Thoracic aorta (tissue), 2 donors: ENCODE measurements around the gene CSTF3. TPM values are rescaled to one million over a fixed set of nuclear protein-coding genes. Genes with fewer than 3 reads are reported as not detected.

ENCODE experiments used
- ATAC-seq: fragments of 150-250 bp; one replicate; pipeline ENCODE4 v1.8.0; 2017; ENCODE audit warnings: low read depth; ENCODE audit not compliant: insufficient number of reproducible peaks, low FRiP score
- DNase-seq: peaks from one replicate; pipeline ENCODE4 v3.0.0-alpha.2; 2020; ENCODE audit warnings: low spot score
- H3K27ac ChIP-seq, 2 donors: fragments of 200-600 bp; sonication (generic); 1 replicate in 1 of 2; 2 replicates in 1 of 2; pipeline ENCODE4 v1.5.1; 2016; ENCODE audit warnings: mild to moderate bottlenecking in 2 of 2, moderate library complexity in 2 of 2
- H3K27me3 ChIP-seq: fragments of 200-600 bp; sonication (generic); replicated peaks from 2 replicates; pipeline ENCODE4 v1.6.0; 2016; ENCODE audit warnings: mild to moderate bottlenecking; ENCODE audit not compliant: insufficient read depth
- H3K36me3 ChIP-seq: fragments of 200-600 bp; sonication (generic); one replicate; pipeline ENCODE4 v1.5.1; 2016
- H3K4me1 ChIP-seq, 2 donors: fragments of 200-600 bp; sonication (generic); 1 replicate in 1 of 2; 2 replicates in 1 of 2; pipeline versions ENCODE4 v1.5.1 to v1.6.0; 2016; ENCODE audit warnings: low read depth in 2 of 2, mild to moderate bottlenecking in 1 of 2; ENCODE audit not compliant: control insufficient read depth in 1 of 2
- H3K4me3 ChIP-seq: fragments of 200-600 bp; sonication (generic); 2 replicates; pipeline ENCODE4 v1.5.1; 2016; ENCODE audit warnings: mild to moderate bottlenecking
- H3K9me3 ChIP-seq: fragments of 200-600 bp; sonication (generic); 2 replicates; pipeline ENCODE4 v1.5.1; 2016
- CTCF ChIP-seq: fragments of 200-600 bp; sonication (generic); IDR thresholded peaks from one replicate; pipeline ENCODE4 v1.5.1; 2019; ENCODE audit warnings: antibody characterized with exemption
- total RNA-seq, 2 donors: library from RNA; depleted of rRNA; stranded (reverse); fragments of >200 nt; gene quantifications; one replicate each; pipeline versions ENCODE4 v1.1.0 to v1.2.3, GENCODE V29; 2016

CSTF3 gene
- total RNA-seq, 2 donors from 2014 or later: 11.1 to 29.3 TPM

- ATAC-seq: no peak
Measured at GRCh38 chr11:33151399-33151798, 9.9 kb downstream of the CSTF3 start.

GRCh38 chr11:33147559-33147958 lies 13.7 kb downstream of the CSTF3 start:
- DNase-seq: no peak

More at GRCh38 chr11:33151399-33151798, 9.9 kb downstream of the CSTF3 start:
- DNase-seq: no peak
- TF ChIP-seq CTCF: no peak
- Histone ChIP-seq H3K4me3 (no peak overlapping the region), H3K27me3 (no peaks in the 10 kb centered on the region), H3K36me3 (no peaks in the 10 kb centered on the region), H3K27ac (no peak overlapping the region), H3K4me1 (no peaks in the 10 kb centered on the region), H3K9me3 (no peaks in the 10 kb centered on the region)

GRCh38 chr11:33135768-33136443 lies 25.4 kb downstream of the CSTF3 start:
- H3K36me3 ChIP-seq: no peaks in the 10 kb centered on the region
- no peaks in the 10 kb centered on the region for H3K27me3 ChIP-seq
- H3K4me1 ChIP-seq: no peaks in the 10 kb centered on the region
- ATAC-seq: no peak
- no peak overlapping the region for H3K27ac ChIP-seq
- no peak for TF ChIP-seq CTCF
- no peaks in the 10 kb centered on the region for H3K9me3 ChIP-seq
- DNase-seq: no peak
- H3K4me3 ChIP-seq: no peak overlapping the region

More at GRCh38 chr11:33147559-33147958, 13.7 kb downstream of the CSTF3 start:
- Histone ChIP-seq H3K27ac (no peak overlapping the region), H3K36me3 (no peaks in the 10 kb centered on the region), H3K4me1 (no peaks in the 10 kb centered on the region), H3K4me3 (no peak overlapping the region), H3K9me3 (no peaks in the 10 kb centered on the region), H3K27me3 (no peaks in the 10 kb centered on the region)
- ATAC-seq: no peak
- TF ChIP-seq CTCF: no peak

GRCh38 chr11:33135216-33135615 lies 26.1 kb downstream of the CSTF3 start:
- no peaks in the 10 kb centered on the region for H3K9me3 ChIP-seq

GRCh38 chr11:33134276-33134675 lies 27.0 kb downstream of the CSTF3 start:
- no peaks in the 10 kb centered on the region for H3K9me3 ChIP-seq
- H3K36me3 ChIP-seq: no peaks in the 10 kb centered on the region
- no peak overlapping the region for H3K27ac ChIP-seq
- H3K4me1 ChIP-seq: no peaks in the 10 kb centered on the region
- H3K4me3 ChIP-seq: no peak overlapping the region
- no peak for DNase-seq
- no peaks in the 10 kb centered on the region for H3K27me3 ChIP-seq
- no peak for ATAC-seq
- no peak for TF ChIP-seq CTCF

More at GRCh38 chr11:33135216-33135615, 26.1 kb downstream of the CSTF3 start:
- H3K36me3 ChIP-seq: no peaks in the 10 kb centered on the region
- no peak for TF ChIP-seq CTCF
- no peaks in the 10 kb centered on the region for H3K4me1 ChIP-seq
- no peak overlapping the region for H3K4me3 ChIP-seq
- no peaks in the 10 kb centered on the region for H3K27me3 ChIP-seq
- DNase-seq: no peak
- ATAC-seq: no peak
- no peak overlapping the region for H3K27ac ChIP-seq
